Measurements from ENCODE around the gene ALPP.

Gene ALPP

GRCh38 chr2:232341739-232342126, 36.8 kb upstream of the ALPP start:
- H3K9me3 ChIP-seq (ENCODE audit: low read length) = no peaks in the 10 kb centered on the region
- no peaks in the 10 kb centered on the region for H3K4me1 ChIP-seq (ENCODE audit: insufficient read depth, low read length, severe bottlenecking)
- no peaks in the 10 kb centered on the region for H4K20me1 ChIP-seq (ENCODE audit: insufficient read depth, low read length)
- H3F3A ChIP-seq (ENCODE audit: insufficient read depth, low read length) = no peaks in the 10 kb centered on the region
- H3K4me3 ChIP-seq (ENCODE audit: low read depth, low read length, poor library complexity, severe bottlenecking) = no peak overlapping the region
- no peaks in the 10 kb centered on the region for H3K27me3 ChIP-seq (ENCODE audit: insufficient read depth, low read length)
- H3K36me3 ChIP-seq (ENCODE audit: insufficient read depth, low read length) = no peaks in the 10 kb centered on the region
- no peak for TF ChIP-seq EZH2 (IDR thresholded peaks at IDR 0.05; ENCODE audit: borderline replicate concordance, low read length)
- TF ChIP-seq, protein P1, sequence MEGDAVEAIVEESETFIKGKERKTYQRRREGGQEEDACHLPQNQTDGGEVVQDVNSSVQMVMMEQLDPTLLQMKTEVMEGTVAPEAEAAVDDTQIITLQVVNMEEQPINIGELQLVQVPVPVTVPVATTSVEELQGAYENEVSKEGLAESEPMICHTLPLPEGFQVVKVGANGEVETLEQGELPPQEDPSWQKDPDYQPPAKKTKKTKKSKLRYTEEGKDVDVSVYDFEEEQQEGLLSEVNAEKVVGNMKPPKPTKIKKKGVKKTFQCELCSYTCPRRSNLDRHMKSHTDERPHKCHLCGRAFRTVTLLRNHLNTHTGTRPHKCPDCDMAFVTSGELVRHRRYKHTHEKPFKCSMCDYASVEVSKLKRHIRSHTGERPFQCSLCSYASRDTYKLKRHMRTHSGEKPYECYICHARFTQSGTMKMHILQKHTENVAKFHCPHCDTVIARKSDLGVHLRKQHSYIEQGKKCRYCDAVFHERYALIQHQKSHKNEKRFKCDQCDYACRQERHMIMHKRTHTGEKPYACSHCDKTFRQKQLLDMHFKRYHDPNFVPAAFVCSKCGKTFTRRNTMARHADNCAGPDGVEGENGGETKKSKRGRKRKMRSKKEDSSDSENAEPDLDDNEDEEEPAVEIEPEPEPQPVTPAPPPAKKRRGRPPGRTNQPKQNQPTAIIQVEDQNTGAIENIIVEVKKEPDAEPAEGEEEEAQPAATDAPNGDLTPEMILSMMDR (IDR thresholded peaks at IDR 0.05; ENCODE audit: low read length) = no peak
- H3K79me2 ChIP-seq (ENCODE audit: insufficient read depth, low read length) = no peaks in the 10 kb centered on the region
- no peak overlapping the region for H3K9ac ChIP-seq (ENCODE audit: low read length)
- H3K9me2 ChIP-seq (ENCODE audit: low read depth, low read length) = no peaks in the 10 kb centered on the region
- no peak overlapping the region for H3K4me2 ChIP-seq (ENCODE audit: low read length)
- no peak overlapping the region for H2AFZ ChIP-seq (ENCODE audit: low read length)
- H3K27ac ChIP-seq (ENCODE audit: low read depth, low read length, poor library complexity, severe bottlenecking) = no peak overlapping the region

- H3K79me2 ChIP-seq (ENCODE audit: insufficient read depth, low read length) = no peaks in the 10 kb centered on the region
- no peaks in the 10 kb centered on the region for H3K36me3 ChIP-seq (ENCODE audit: insufficient read depth, low read length)
- no peaks in the 10 kb centered on the region for H3K4me1 ChIP-seq (ENCODE audit: insufficient read depth, low read length, severe bottlenecking)
- H3F3A ChIP-seq (ENCODE audit: insufficient read depth, low read length) = no peaks in the 10 kb centered on the region
- H3K27me3 ChIP-seq (ENCODE audit: insufficient read depth, low read length) = no peaks in the 10 kb centered on the region
- H3K4me2 ChIP-seq (ENCODE audit: low read length) = no peak overlapping the region
- no peaks in the 10 kb centered on the region for H3K9me3 ChIP-seq (ENCODE audit: low read length)
- no peak overlapping the region for H3K27ac ChIP-seq (ENCODE audit: low read depth, low read length, poor library complexity, severe bottlenecking)
- no peaks in the 10 kb centered on the region for H3K9me2 ChIP-seq (ENCODE audit: low read depth, low read length)
- H4K20me1 ChIP-seq (ENCODE audit: insufficient read depth, low read length) = no peaks in the 10 kb centered on the region
- H3K4me3 ChIP-seq (ENCODE audit: low read depth, low read length, poor library complexity, severe bottlenecking) = no peak overlapping the region
- TF ChIP-seq, protein P1 (IDR thresholded peaks at IDR 0.05; ENCODE audit: low read length) = no peak
- TF ChIP-seq EZH2 (IDR thresholded peaks at IDR 0.05; ENCODE audit: borderline replicate concordance, low read length) = no peak
- H2AFZ ChIP-seq (ENCODE audit: low read length) = no peak overlapping the region
- no peak overlapping the region for H3K9ac ChIP-seq (ENCODE audit: low read length)
Measured at GRCh38 chr2:232342635-232343565, 35.7 kb upstream of the ALPP start.

DNA sequence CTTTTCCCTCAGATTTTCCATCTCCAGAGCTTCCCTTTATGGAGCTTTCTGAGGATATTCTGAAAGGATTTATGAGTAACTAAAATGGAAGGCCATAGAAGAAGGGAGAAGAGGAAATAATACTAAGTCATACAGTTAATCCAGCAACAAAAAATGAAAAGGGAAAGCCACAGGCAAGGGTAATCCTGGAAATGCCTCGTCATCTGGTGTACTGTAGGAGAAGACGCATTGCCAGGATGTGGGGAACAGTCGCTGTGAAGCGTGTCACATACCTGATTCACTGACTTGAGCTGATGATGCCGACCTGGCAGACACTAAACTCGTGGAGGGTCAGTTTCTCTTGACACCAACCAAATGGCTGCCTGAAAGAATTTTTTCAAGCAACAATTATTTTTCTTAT, 34.7 kb upstream of the ALPP start:
- Histone ChIP-seq H3K4me2 (ENCODE audit: low read length) (no peak overlapping the region), H3K4me1 (ENCODE audit: insufficient read depth, low read length, severe bottlenecking) (no peaks in the 10 kb centered on the region), H3K27me3 (ENCODE audit: insufficient read depth, low read length) (no peaks in the 10 kb centered on the region), H2AFZ (ENCODE audit: low read length) (no peak overlapping the region), H3K36me3 (ENCODE audit: insufficient read depth, low read length) (no peaks in the 10 kb centered on the region), H3K79me2 (ENCODE audit: insufficient read depth, low read length) (no peaks in the 10 kb centered on the region), H4K20me1 (ENCODE audit: insufficient read depth, low read length) (no peaks in the 10 kb centered on the region), H3K9ac (ENCODE audit: low read length) (no peak overlapping the region), H3K4me3 (ENCODE audit: low read depth, low read length, poor library complexity, severe bottlenecking) (no peak overlapping the region), H3K9me2 (ENCODE audit: low read depth, low read length) (no peaks in the 10 kb centered on the region), H3F3A (ENCODE audit: insufficient read depth, low read length) (no peaks in the 10 kb centered on the region), H3K27ac (ENCODE audit: low read depth, low read length, poor library complexity, severe bottlenecking) (no peak overlapping the region), H3K9me3 (ENCODE audit: low read length) (no peaks in the 10 kb centered on the region)
- no peak for TF ChIP-seq EZH2 (IDR thresholded peaks at IDR 0.05; ENCODE audit: borderline replicate concordance, low read length)
- TF ChIP-seq, protein P1 (IDR thresholded peaks at IDR 0.05; ENCODE audit: low read length) = no peak
